OCI-LY3 (cell line): ENCODE results near the gene TOP2A.

ENCODE experiments used
- H2AFZ ChIP-seq: fragments of 200-600, 300-600 bp; shearing (Covaris generic); 2 replicates; pipeline ENCODE4 v1.6.0; 2014; ENCODE audit warnings: antibody characterized with exemption, low read depth, low read length
- H3K27ac ChIP-seq: fragments of 200-600, 300-600 bp; sonication (generic); 2 replicates; pipeline ENCODE4 v1.5.1; 2014; ENCODE audit warnings: mild to moderate bottlenecking, low read length, moderate library complexity, mixed read lengths
- H3K27me3 ChIP-seq: fragments of 200-600, 300-600 bp; sonication (generic); 2 replicates; pipeline ENCODE4 v1.6.1; 2014; ENCODE audit warnings: low read depth, low read length, mixed read lengths
- H3K36me3 ChIP-seq: fragments of 200-600, 300-600 bp; sonication (generic); replicated peaks from 2 replicates; pipeline ENCODE3; 2014; ENCODE audit warnings: low read depth, low read length, mixed read lengths
- H3K4me1 ChIP-seq: fragments of 300-600, 200-600 bp; sonication (generic); 2 replicates; pipeline ENCODE4 v1.6.1; 2014; ENCODE audit warnings: low read length, mixed read lengths
- H3K4me2 ChIP-seq: fragments of 200-600, 300-600 bp; sonication (generic); 2 replicates; pipeline ENCODE4 v1.6.1; 2014; ENCODE audit warnings: low read length, mixed read lengths
- H3K4me3 ChIP-seq: fragments of 300-600, 200-600 bp; sonication (generic); 2 replicates; pipeline ENCODE4 v1.5.1; 2014; ENCODE audit warnings: antibody characterized with exemption, mild to moderate bottlenecking, low read length, moderate library complexity
- H3K79me2 ChIP-seq: fragments of 300-600, 200-600 bp; shearing (Covaris generic); 2 replicates; pipeline ENCODE4 v1.6.1; 2014; ENCODE audit warnings: mild to moderate bottlenecking, low read length, mixed read lengths
- H3K9ac ChIP-seq: fragments of 300-600, 200-600 bp; shearing (Covaris generic); 2 replicates; pipeline ENCODE4 v1.6.0; 2014; ENCODE audit warnings: mild to moderate bottlenecking, low read length, moderate library complexity
- H3K9me3 ChIP-seq: fragments of 200-600, 300-600 bp; shearing (Covaris generic); 2 replicates; pipeline ENCODE4 v1.6.1; 2014; ENCODE audit warnings: low read length, mixed read lengths; ENCODE audit not compliant: insufficient read depth
- H4K20me1 ChIP-seq: fragments of 200-600, 300-600 bp; sonication (generic); 2 replicates; pipeline ENCODE4 v1.6.1; 2016; ENCODE audit warnings: low read length, mixed read lengths; ENCODE audit not compliant: insufficient read depth
- CTCF ChIP-seq: fragments of 200-600, 300-600 bp; sonication (generic); IDR thresholded peaks from 2 replicates; pipeline ENCODE4 v1.5.1; 2014; ENCODE audit warnings: antibody characterized with exemption, low read length, low read depth
- EZH2phosphoT487 ChIP-seq: fragments of 200-600 bp; shearing (Covaris generic); IDR thresholded peaks from 2 replicates; pipeline ENCODE4 v1.6.1; 2018; ENCODE audit warnings: antibody characterized with exemption, mixed run types, low read depth

The TOP2A gene

DNA sequence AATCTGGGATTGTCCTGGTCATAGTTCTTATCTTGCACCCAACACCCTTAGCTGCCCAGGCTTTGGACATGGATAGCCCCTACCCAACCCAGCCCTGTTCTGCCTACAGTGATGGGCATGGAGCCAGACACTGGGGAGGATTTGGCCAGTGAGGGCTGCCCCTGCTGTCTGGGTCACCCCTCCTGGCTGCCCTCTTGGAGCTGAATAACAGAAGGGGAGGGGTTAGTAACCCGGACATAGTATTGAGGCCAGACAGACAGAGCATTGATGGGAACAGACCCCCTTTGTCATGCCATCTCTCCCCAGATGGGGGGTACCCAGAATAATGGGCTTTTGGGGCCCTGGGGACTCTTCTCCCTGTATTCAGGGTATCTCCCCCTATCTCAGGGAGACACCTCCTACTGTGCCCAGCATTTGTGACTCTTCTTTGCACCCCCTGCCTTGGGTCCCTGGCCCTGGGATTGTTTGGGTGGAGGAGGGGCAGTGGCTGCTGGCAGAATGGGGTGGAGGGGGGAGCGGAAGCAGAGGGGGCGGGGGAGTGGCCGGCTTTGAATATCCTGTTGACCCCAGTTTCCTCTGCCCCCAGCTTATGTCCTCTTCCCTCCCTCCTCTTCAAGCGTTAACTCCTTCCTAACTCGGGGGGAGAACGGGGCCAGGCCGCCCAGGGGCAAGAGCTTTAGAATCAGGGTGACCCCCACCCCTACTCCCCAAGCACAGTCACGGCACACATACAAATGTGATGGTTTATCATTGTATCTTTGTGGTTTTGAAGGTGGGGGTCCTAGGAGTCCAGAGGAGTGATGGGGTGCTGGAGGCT is 70.2 kb downstream of the TOP2A start:
- peaks cover 32% of the 10 kb centered on the region for H3K79me2 ChIP-seq
- no peak overlapping the region for H3K9ac ChIP-seq
- H2AFZ ChIP-seq, result no peak overlapping the region
- H3K9me3 ChIP-seq, result no peaks in the 10 kb centered on the region
- peaks cover 15% of the 10 kb centered on the region for H3K36me3 ChIP-seq
- H3K27me3 ChIP-seq, result no peaks in the 10 kb centered on the region
- TF ChIP-seq CTCF, result no peak
- TF ChIP-seq EZH2phosphoT487, result no peak
- peaks cover 81% of the 10 kb centered on the region for H4K20me1 ChIP-seq
- no peaks in the 10 kb centered on the region for H3K4me1 ChIP-seq
- H3K4me2 ChIP-seq, result no peak overlapping the region
- no peak overlapping the region for H3K27ac ChIP-seq
- no peak overlapping the region for H3K4me3 ChIP-seq

- no peak overlapping the region for H3K4me2 ChIP-seq
- peaks cover 10% of the 10 kb centered on the region for H3K36me3 ChIP-seq
- H3K9me3 ChIP-seq, result no peaks in the 10 kb centered on the region
- H3K4me1 ChIP-seq, result peaks cover 1% of the 10 kb centered on the region; the same call in 1 of the 2 replicates
- no peak overlapping the region for H2AFZ ChIP-seq
- H3K27me3 ChIP-seq, result no peaks in the 10 kb centered on the region
- H3K9ac ChIP-seq, result no peak overlapping the region
- H3K27ac ChIP-seq, result no peak overlapping the region
- H3K79me2 ChIP-seq, result peaks cover 35% of the 10 kb centered on the region
- peaks cover 88% of the 10 kb centered on the region for H4K20me1 ChIP-seq
- no peak overlapping the region for H3K4me3 ChIP-seq
- TF ChIP-seq CTCF (no peak), EZH2phosphoT487 (no peak)
Measured at GRCh38 chr17:40346765-40347158, 70.9 kb downstream of the TOP2A start.

GRCh38 chr17:40345994-40346764 is 71.5 kb downstream of the TOP2A start:
- Histone ChIP-seq H3K36me3 (peaks cover 10% of the 10 kb centered on the region), H3K9me3 (no peaks in the 10 kb centered on the region), H4K20me1 (peaks cover 89% of the 10 kb centered on the region), H3K4me2 (no peak overlapping the region), H2AFZ (no peak overlapping the region), H3K27ac (no peak overlapping the region), H3K4me1 (peaks cover 7% of the 10 kb centered on the region; the same call in 1 of the 2 replicates), H3K79me2 (peaks cover 38% of the 10 kb centered on the region), H3K9ac (no peak overlapping the region), H3K4me3 (no peak overlapping the region), H3K27me3 (no peaks in the 10 kb centered on the region)
- no peak for TF ChIP-seq EZH2phosphoT487
- no peak for TF ChIP-seq CTCF
